Vagina (tissue), 2 donors: ENCODE data around the gene TAX1BP3. TPM values are rescaled to one million over a fixed set of nuclear protein-coding genes. Genes with fewer than 3 reads are reported as not detected.

Source experiments
- DNase-seq, 2 donors: peaks; one replicate each; pipeline ENCODE4 v3.0.0-alpha.2; 2017; ENCODE audit errors: extremely low spot score in 2 of 2
- H3K27ac ChIP-seq: fragments of 200-600 bp; sonication (generic); one replicate; pipeline ENCODE4 v1.5.1; 2019
- H3K27me3 ChIP-seq: fragments of 200-600 bp; sonication (generic); one replicate; pipeline ENCODE4 v1.5.1; 2019
- H3K36me3 ChIP-seq, 2 donors: fragments of 200-600 bp; sonication (generic); one replicate each; pipeline ENCODE4 v1.5.1; 2017 to 2019
- H3K4me1 ChIP-seq: fragments of 200-600 bp; sonication (generic); one replicate; pipeline ENCODE4 v1.5.1; 2019
- H3K4me3 ChIP-seq, 2 donors: fragments of 200-600 bp; sonication (generic); 1 replicate in 1 of 2; 2 replicates in 1 of 2; pipeline ENCODE4 v1.5.1; 2016 to 2019
- H3K9me3 ChIP-seq: fragments of 200-600 bp; sonication (generic); one replicate; pipeline ENCODE4 v1.5.1; 2019
- CTCF ChIP-seq, 3 experiments: fragments of 450-650 bp in 2 of 3; fragments of 200-600 bp in 1 of 3; sonication (generic) in 1 of 3; IDR thresholded peaks; one replicate each; pipeline ENCODE4 v1.5.1; 2017 to 2019; ENCODE audit warnings: antibody characterized with exemption in 3 of 3, mild to moderate bottlenecking in 2 of 3, moderate library complexity in 2 of 3
- POLR2A ChIP-seq, 2 donors: fragments of 450-650 bp; IDR thresholded peaks; one replicate each; pipeline ENCODE4 v1.6.1; 2017; ENCODE audit warnings: antibody characterized with exemption in 2 of 2, mild to moderate bottlenecking in 2 of 2, moderate library complexity in 2 of 2
- POLR2AphosphoS5 ChIP-seq, 2 donors: sonication (generic); formaldehyde crosslinking; IDR thresholded peaks; one replicate each; pipeline ENCODE4 v1.9.0; 2017; ENCODE audit warnings: antibody characterized with exemption in 2 of 2, mild to moderate bottlenecking in 2 of 2, low read depth in 1 of 2; ENCODE audit not compliant: insufficient read depth in 1 of 2
- intact Hi-C: fragments of 100-400 bp; cut with DNase I; formaldehyde crosslinking; loops from one replicate; pipeline ENCODE4 v1.15.1; 2023
- total RNA-seq: library from RNA; depleted of rRNA; stranded (reverse); fragments of >200 nt; gene quantifications from one replicate; pipeline ENCODE4 v1.2.3, GENCODE V29; 2016

Gene TAX1BP3
- total RNA-seq, 1 donor from 2014 or later = 78.1 TPM

GRCh38 chr17:3667366-3668278 is 756 bp downstream of the TAX1BP3 start:
- TF ChIP-seq CTCF (IDR thresholded peaks at IDR 0.05) (no peak), POLR2A (IDR thresholded peaks at IDR 0.05) (peak in 1 of 2 donors; percentile 53), POLR2AphosphoS5 (IDR thresholded peaks at IDR 0.05; ENCODE audit: insufficient read depth in 1 of 2, low read depth in 1 of 2) (peak in 1 of 2 donors; percentile 75)
- H3K9me3 ChIP-seq = no peaks in the 10 kb centered on the region
- intact Hi-C loops = no loop called here
- H3K4me1 ChIP-seq = peaks cover 49% of the 10 kb centered on the region
- peak in 1 of 2 donors; percentile 96 for DNase-seq
- peak overlapping the region; percentile 97 for H3K27ac ChIP-seq
- peak overlapping the region; percentile 76 to 98 for H3K4me3 ChIP-seq
- peaks cover 0 to 26% of the 10 kb centered on the region in 2 donors for H3K36me3 ChIP-seq
- H3K27me3 ChIP-seq = no peaks in the 10 kb centered on the region

- peak overlapping the region; percentile 76 to 98 for H3K4me3 ChIP-seq
- H3K27ac ChIP-seq = peak overlapping the region; percentile 97
- no peaks in the 10 kb centered on the region for H3K27me3 ChIP-seq
- DNase-seq = no peak
- peaks cover 49% of the 10 kb centered on the region for H3K4me1 ChIP-seq
- H3K9me3 ChIP-seq = no peaks in the 10 kb centered on the region
- peaks cover 0 to 30% of the 10 kb centered on the region in 2 donors for H3K36me3 ChIP-seq
- TF ChIP-seq POLR2A (IDR thresholded peaks at IDR 0.05) (no peak), CTCF (IDR thresholded peaks at IDR 0.05) (no peak), POLR2AphosphoS5 (IDR thresholded peaks at IDR 0.05; ENCODE audit: insufficient read depth in 1 of 2, low read depth in 1 of 2) (no peak)
- intact Hi-C loops = no loop called here
These were observed 1.9 kb downstream of the TAX1BP3 start for GRCh38 chr17:3666516-3666915.

GRCh38 chr17:3665834-3666233 is 2.5 kb downstream of the TAX1BP3 start:
- TF ChIP-seq CTCF (IDR thresholded peaks at IDR 0.05) (no peak), POLR2AphosphoS5 (IDR thresholded peaks at IDR 0.05; ENCODE audit: insufficient read depth in 1 of 2, low read depth in 1 of 2) (no peak), POLR2A (IDR thresholded peaks at IDR 0.05) (no peak)
- Histone ChIP-seq H3K4me3 (no peak overlapping the region), H3K27me3 (no peaks in the 10 kb centered on the region)

GRCh38 chr17:3663102-3664011 is 5.0 kb downstream of the TAX1BP3 start:
- Histone ChIP-seq H3K4me1 (peaks cover 64% of the 10 kb centered on the region), H3K36me3 (peaks cover 0 to 30% of the 10 kb centered on the region in 2 donors)
- intact Hi-C loops = no loop called here

More at GRCh38 chr17:3665834-3666233, 2.5 kb downstream of the TAX1BP3 start:
- no peak for DNase-seq
- peak overlapping the region; percentile 97 for H3K27ac ChIP-seq
- no peaks in the 10 kb centered on the region for H3K9me3 ChIP-seq
- peaks cover 53% of the 10 kb centered on the region for H3K4me1 ChIP-seq
- intact Hi-C loops = no loop called here
- H3K36me3 ChIP-seq = peaks cover 0 to 30% of the 10 kb centered on the region in 2 donors

More at GRCh38 chr17:3663102-3664011, 5.0 kb downstream of the TAX1BP3 start:
- TF ChIP-seq CTCF (IDR thresholded peaks at IDR 0.05) (no peak), POLR2A (IDR thresholded peaks at IDR 0.05) (no peak), POLR2AphosphoS5 (IDR thresholded peaks at IDR 0.05; ENCODE audit: insufficient read depth in 1 of 2, low read depth in 1 of 2) (no peak)
- H3K27me3 ChIP-seq = no peaks in the 10 kb centered on the region
- no peak overlapping the region for H3K27ac ChIP-seq
- no peaks in the 10 kb centered on the region for H3K9me3 ChIP-seq
- DNase-seq = no peak
- H3K4me3 ChIP-seq = no peak overlapping the region
